Measurements from ENCODE around the gene NRIP3. TPM values are rescaled to one million over a fixed set of nuclear protein-coding genes. Genes with fewer than 3 reads are reported as not detected.

NRIP3 gene
- total and polyA plus RNA-seq, 5 experiments from 2014 or later, result 0.34 to 0.96 (median 0.53) TPM; not detected in 2

- DNase-seq (no peak), ATAC-seq (no peak)
- no peaks in the 10 kb centered on the region for H3K9me3 Mint-ChIP-seq
- H3K27ac Mint-ChIP-seq, result no peak overlapping the region
- H3K4me3 Mint-ChIP-seq, result no peak overlapping the region
- POLR2A ChIA-PET, result no interaction called here
- H3K4me1 Mint-ChIP-seq, result no peaks in the 10 kb centered on the region
- H3K27me3 Mint-ChIP-seq, result peaks cover 0 to 4% (median 1%) of the 10 kb centered on the region in 5 donors
- H3K36me3 Mint-ChIP-seq, result no peaks in the 10 kb centered on the region
These were observed 26.8 kb upstream of the NRIP3 start for GRCh38 chr11:9030601-9031000.

GRCh38 chr11:9029422-9029821 lies 25.6 kb upstream of the NRIP3 start:
- Mint-ChIP-seq H3K9me3 (no peaks in the 10 kb centered on the region), H3K27ac (peak overlapping the region in 1 of 10 donors; percentile 40), H3K27me3 (peaks cover 0 to 8% (median 5%) of the 10 kb centered on the region in 5 donors), H3K36me3 (no peaks in the 10 kb centered on the region), H3K4me3 (no peak overlapping the region), H3K4me1 (no peaks in the 10 kb centered on the region)
- ATAC-seq (no peak), DNase-seq (no peak)
- POLR2A ChIA-PET, result no interaction called here

GRCh38 chr11:9028581-9028980 lies 24.8 kb upstream of the NRIP3 start:
- no peaks in the 10 kb centered on the region for H3K4me1 Mint-ChIP-seq
- H3K9me3 Mint-ChIP-seq, result no peaks in the 10 kb centered on the region
- ATAC-seq (no peak), DNase-seq (no peak)
- H3K4me3 Mint-ChIP-seq, result no peak overlapping the region
- H3K36me3 Mint-ChIP-seq, result no peaks in the 10 kb centered on the region
- H3K27me3 Mint-ChIP-seq, result peaks cover 0 to 9% (median 4%) of the 10 kb centered on the region in 5 donors
- POLR2A ChIA-PET, result no interaction called here
- H3K27ac Mint-ChIP-seq, result no peak overlapping the region

GRCh38 chr11:9025101-9025850 lies 21.5 kb upstream of the NRIP3 start:
- Mint-ChIP-seq H3K36me3 (no peaks in the 10 kb centered on the region), H3K9me3 (no peaks in the 10 kb centered on the region), H3K27ac (no peak overlapping the region), H3K4me1 (peaks cover 0 to 4% (median 0%) of the 10 kb centered on the region in 4 donors), H3K27me3 (peaks cover 3 to 12% (median 6%) of the 10 kb centered on the region in 5 donors), H3K4me3 (no peak overlapping the region)
- DNase-seq, result no peak
- POLR2A ChIA-PET, result no interaction called here
- no peak for ATAC-seq

GRCh38 chr11:9022961-9023680 lies 19.3 kb upstream of the NRIP3 start:
- H3K4me3 Mint-ChIP-seq, result no peak overlapping the region
- peaks cover 3 to 12% (median 6%) of the 10 kb centered on the region in 5 donors for H3K27me3 Mint-ChIP-seq
- H3K4me1 Mint-ChIP-seq, result peaks cover 0 to 7% (median 3%) of the 10 kb centered on the region in 4 donors
- POLR2A ChIA-PET, result no interaction called here
- ATAC-seq (no peak), DNase-seq (no peak)
- no peaks in the 10 kb centered on the region for H3K9me3 Mint-ChIP-seq
- H3K36me3 Mint-ChIP-seq, result no peaks in the 10 kb centered on the region
- no peak overlapping the region for H3K27ac Mint-ChIP-seq

- H3K4me1 Mint-ChIP-seq, result peaks cover 11 to 17% (median 15%) of the 10 kb centered on the region in 4 donors
- POLR2A ChIA-PET, result no interaction called here
- no peak overlapping the region for H3K4me3 Mint-ChIP-seq
- no peak for DNase-seq
- H3K9me3 Mint-ChIP-seq, result no peaks in the 10 kb centered on the region
- H3K27me3 Mint-ChIP-seq, result peaks cover 3 to 12% (median 6%) of the 10 kb centered on the region in 5 donors
- ATAC-seq, result no peak
- no peak overlapping the region for H3K27ac Mint-ChIP-seq
- no peaks in the 10 kb centered on the region for H3K36me3 Mint-ChIP-seq
These were observed 17.1 kb upstream of the NRIP3 start for GRCh38 chr11:9020916-9021315.

- H3K9me3 Mint-ChIP-seq, result no peaks in the 10 kb centered on the region
- H3K27ac Mint-ChIP-seq, result no peak overlapping the region
- POLR2A ChIA-PET, result no interaction called here
- no peak for DNase-seq
- H3K27me3 Mint-ChIP-seq, result peaks cover 2 to 12% (median 3%) of the 10 kb centered on the region in 5 donors
- no peaks in the 10 kb centered on the region for H3K36me3 Mint-ChIP-seq
- H3K4me3 Mint-ChIP-seq, result no peak overlapping the region
- peaks cover 11 to 17% (median 15%) of the 10 kb centered on the region in 4 donors for H3K4me1 Mint-ChIP-seq
- ATAC-seq, result no peak
These were observed 16.1 kb upstream of the NRIP3 start for GRCh38 chr11:9019861-9020260.

GRCh38 chr11:9017773-9018172 lies 14.0 kb upstream of the NRIP3 start:
- Mint-ChIP-seq H3K27me3 (peaks cover 0 to 16% (median 3%) of the 10 kb centered on the region in 5 donors), H3K36me3 (no peaks in the 10 kb centered on the region), H3K9me3 (no peaks in the 10 kb centered on the region), H3K27ac (peak overlapping the region in 1 of 10 donors; percentile 63), H3K4me1 (peaks cover 11 to 17% (median 15%) of the 10 kb centered on the region in 4 donors), H3K4me3 (no peak overlapping the region)
- POLR2A ChIA-PET, result no interaction called here
- no peak for DNase-seq
- no peak for ATAC-seq

- POLR2A ChIA-PET, result interaction anchor here (0.5 kb wide), 1 partner anchor 105 kb away, joined by 3 read pairs; no protein-coding TSS in a partner anchor
- no peak for DNase-seq
These were observed 13.3 kb upstream of the NRIP3 start for GRCh38 chr11:9016916-9017642.

GRCh38 chr11:9015677-9016076 lies 11.9 kb upstream of the NRIP3 start:
- POLR2A ChIA-PET, result interaction anchor here (1.2 kb wide), 1 partner anchor 445 kb away, joined by 4 read pairs; the partner anchor contains the start of gene ZNF143
- Mint-ChIP-seq H3K36me3 (peaks cover 0 to under 1% (median 0%) of the 10 kb centered on the region in 3 donors), H3K27ac (no peak overlapping the region), H3K4me3 (no peak overlapping the region), H3K4me1 (peaks cover 11 to 17% (median 13%) of the 10 kb centered on the region in 4 donors), H3K9me3 (no peaks in the 10 kb centered on the region), H3K27me3 (peaks cover 0 to 9% (median 6%) of the 10 kb centered on the region in 5 donors)
- peak; percentile 15 to 78 (median 50) for DNase-seq
- ATAC-seq, result peak; percentile 84 to 85

More at GRCh38 chr11:9016916-9017642, 13.3 kb upstream of the NRIP3 start:
- ATAC-seq, result no peak
- Mint-ChIP-seq H3K27me3 (peaks cover 0 to 9% (median 3%) of the 10 kb centered on the region in 5 donors), H3K4me3 (no peak overlapping the region), H3K9me3 (no peaks in the 10 kb centered on the region), H3K36me3 (no peaks in the 10 kb centered on the region), H3K27ac (peak overlapping the region in 1 of 10 donors; percentile 63), H3K4me1 (peaks cover 11 to 17% (median 13%) of the 10 kb centered on the region in 4 donors)

GRCh38 chr11:9014826-9015225 lies 11.0 kb upstream of the NRIP3 start:
- Mint-ChIP-seq H3K9me3 (peaks cover 0 to 5% (median 0%) of the 10 kb centered on the region in 9 donors), H3K27me3 (peaks cover 0 to 9% (median 6%) of the 10 kb centered on the region in 5 donors), H3K27ac (no peak overlapping the region), H3K4me3 (no peak overlapping the region), H3K4me1 (peaks cover 11 to 17% (median 13%) of the 10 kb centered on the region in 4 donors), H3K36me3 (peaks cover 0 to 2% (median 0%) of the 10 kb centered on the region in 3 donors)
- ATAC-seq, result no peak
- no peak for DNase-seq
- POLR2A ChIA-PET, result interaction anchor here (0.6 to 1.2 kb wide), 2 partner anchors 444 to 446 kb away, joined by 3 to 4 read pairs; partner anchors contain the start of gene ZNF143

- peaks cover 0 to 6% (median 0%) of the 10 kb centered on the region in 9 donors for H3K9me3 Mint-ChIP-seq
These were observed 9.6 kb upstream of the NRIP3 start for GRCh38 chr11:9013373-9013772.

More at GRCh38 chr11:9013373-9013772, 9.6 kb upstream of the NRIP3 start:
- Mint-ChIP-seq H3K27me3 (peaks cover 0 to 9% (median 6%) of the 10 kb centered on the region in 5 donors), H3K27ac (no peak overlapping the region), H3K4me1 (peaks cover 10 to 17% (median 12%) of the 10 kb centered on the region in 4 donors), H3K36me3 (peaks cover 0 to 2% (median 0%) of the 10 kb centered on the region in 3 donors), H3K4me3 (no peak overlapping the region)
- ATAC-seq (no peak), DNase-seq (no peak)
- POLR2A ChIA-PET, result no interaction called here
